Endothelial cell (in vitro differentiated cells): ENCODE measurements around the gene ACSF3. TPM values are rescaled to one million over a fixed set of nuclear protein-coding genes. Genes with fewer than 3 reads are reported as not detected.
"Not testable (repeated sequence)": the region's sequence is repeated elsewhere in the genome, so short reads cannot be mapped to it uniquely, and the experiment has no call there.

Experiments used
- DNase-seq: peaks from one replicate; pipeline ENCODE4 v3.0.0; 2021; ENCODE audit warnings: low spot score
- H3K27ac Mint-ChIP-seq: one replicate; pipeline ENCODE4 v1.8.0; 2021; ENCODE audit warnings: mixed read lengths, inconsistent platforms; ENCODE audit not compliant: unreplicated experiment
- H3K27me3 Mint-ChIP-seq: one replicate; pipeline ENCODE4 v1.8.0; 2021; ENCODE audit warnings: mild to moderate bottlenecking, moderate library complexity, mixed read lengths, inconsistent platforms; ENCODE audit not compliant: unreplicated experiment
- H3K36me3 Mint-ChIP-seq: one replicate; pipeline ENCODE4 v1.8.0; 2021; ENCODE audit warnings: mild to moderate bottlenecking, low read depth, mixed read lengths, inconsistent platforms; ENCODE audit not compliant: unreplicated experiment
- H3K4me1 Mint-ChIP-seq: one replicate; pipeline ENCODE4 v1.8.0; 2021; ENCODE audit warnings: mild to moderate bottlenecking, mixed read lengths, inconsistent platforms; ENCODE audit not compliant: unreplicated experiment
- H3K4me3 Mint-ChIP-seq: one replicate; pipeline ENCODE4 v1.8.0; 2021; ENCODE audit warnings: mild to moderate bottlenecking, mixed read lengths, inconsistent platforms; ENCODE audit not compliant: unreplicated experiment
- H3K9me3 Mint-ChIP-seq: one replicate; pipeline ENCODE4 v1.8.0; 2021; ENCODE audit warnings: mixed read lengths, inconsistent platforms; ENCODE audit not compliant: unreplicated experiment
- total RNA-seq: library from RNA; stranded (reverse); fragmentation: NEBNext Ultra II Directional; extraction: Animal tissue kit (Norgen Biotek cat#: 25700); gene quantifications from one replicate; pipeline ENCODE4 v1.2.1, GENCODE V29; 2021; ENCODE audit not compliant: unreplicated experiment
- TF ChIP-seq, protein P1 (sequence below): fragments of 200-600 bp; sonication (generic); IDR thresholded peaks from one replicate; pipeline ENCODE4 v1.5.0; 2021; ENCODE audit warnings: antibody characterized with exemption; ENCODE audit not compliant: unreplicated experiment

Gene ACSF3
- total RNA-seq, 1 donor from 2014 or later, result 28.2 TPM

DNA sequence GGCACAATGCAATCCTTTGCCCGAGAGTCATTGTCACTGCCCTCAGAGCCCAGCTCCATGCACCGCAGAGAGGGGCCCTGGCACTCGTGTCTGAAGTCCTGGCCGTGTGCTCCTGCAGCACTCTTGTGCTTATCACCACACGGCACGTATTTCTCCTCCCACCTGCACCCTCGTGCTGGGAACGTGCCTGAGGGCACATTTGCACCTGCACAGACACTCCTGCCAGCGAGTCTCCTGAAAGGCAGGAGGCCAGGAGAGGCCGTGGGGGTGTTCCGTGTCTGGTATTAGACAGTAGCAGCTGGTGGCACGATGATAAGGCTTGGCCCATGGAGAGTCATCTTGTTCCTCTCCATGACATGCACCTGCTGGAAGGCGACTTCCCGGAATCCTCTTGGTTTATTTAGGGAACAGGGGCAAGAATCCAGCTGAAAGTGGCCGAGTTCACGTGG lies 3.4 kb upstream of the ACSF3 start:
- Mint-ChIP-seq H3K4me3 (no peak overlapping the region), H3K27me3 (peaks cover 18% of the 10 kb centered on the region)

DNA sequence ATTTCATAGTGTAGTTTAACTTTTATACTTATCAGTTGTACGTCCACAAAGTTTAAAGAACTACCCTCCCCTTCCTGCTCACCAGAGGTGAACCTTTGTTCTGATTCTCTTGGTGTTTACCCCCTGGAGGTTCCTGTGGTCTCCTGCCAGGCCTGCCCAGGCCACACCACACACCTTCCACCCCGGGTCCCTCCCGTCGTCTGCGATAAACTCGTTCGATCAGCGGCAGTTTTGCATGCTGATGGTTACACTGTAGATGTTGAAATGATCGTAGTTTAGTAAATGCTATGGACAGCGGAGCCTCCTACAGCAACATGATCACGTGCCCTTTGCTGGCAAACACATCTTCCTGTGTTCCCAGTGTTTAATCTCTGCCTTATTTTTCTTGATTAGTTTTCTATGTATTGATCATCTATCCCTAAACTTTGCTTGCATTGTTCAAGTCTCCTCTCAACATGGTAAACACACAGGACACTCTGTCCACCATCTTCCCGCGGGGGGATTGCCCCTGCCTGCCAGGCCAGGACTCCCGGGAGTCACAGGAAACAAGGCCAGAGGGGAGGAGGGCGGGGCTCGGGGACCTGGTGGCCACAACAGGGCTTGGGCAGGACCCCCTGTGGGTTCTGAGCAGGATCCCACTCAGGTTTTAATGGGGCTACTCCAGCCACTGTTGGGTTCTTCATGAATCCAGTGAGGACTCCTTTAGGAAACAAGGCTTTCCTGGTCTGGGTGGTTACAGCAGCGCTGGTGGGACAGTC lies 2.8 kb upstream of the ACSF3 start:
- H3K27ac Mint-ChIP-seq, result no peak overlapping the region
- H3K27me3 Mint-ChIP-seq, result peaks cover 18% of the 10 kb centered on the region

More for the DNA sequence above, 3.4 kb upstream of the ACSF3 start:
- TF ChIP-seq, protein P1, sequence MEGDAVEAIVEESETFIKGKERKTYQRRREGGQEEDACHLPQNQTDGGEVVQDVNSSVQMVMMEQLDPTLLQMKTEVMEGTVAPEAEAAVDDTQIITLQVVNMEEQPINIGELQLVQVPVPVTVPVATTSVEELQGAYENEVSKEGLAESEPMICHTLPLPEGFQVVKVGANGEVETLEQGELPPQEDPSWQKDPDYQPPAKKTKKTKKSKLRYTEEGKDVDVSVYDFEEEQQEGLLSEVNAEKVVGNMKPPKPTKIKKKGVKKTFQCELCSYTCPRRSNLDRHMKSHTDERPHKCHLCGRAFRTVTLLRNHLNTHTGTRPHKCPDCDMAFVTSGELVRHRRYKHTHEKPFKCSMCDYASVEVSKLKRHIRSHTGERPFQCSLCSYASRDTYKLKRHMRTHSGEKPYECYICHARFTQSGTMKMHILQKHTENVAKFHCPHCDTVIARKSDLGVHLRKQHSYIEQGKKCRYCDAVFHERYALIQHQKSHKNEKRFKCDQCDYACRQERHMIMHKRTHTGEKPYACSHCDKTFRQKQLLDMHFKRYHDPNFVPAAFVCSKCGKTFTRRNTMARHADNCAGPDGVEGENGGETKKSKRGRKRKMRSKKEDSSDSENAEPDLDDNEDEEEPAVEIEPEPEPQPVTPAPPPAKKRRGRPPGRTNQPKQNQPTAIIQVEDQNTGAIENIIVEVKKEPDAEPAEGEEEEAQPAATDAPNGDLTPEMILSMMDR, result no peak
- no peaks in the 10 kb centered on the region for H3K9me3 Mint-ChIP-seq
- H3K36me3 Mint-ChIP-seq, result peaks cover 3% of the 10 kb centered on the region
- H3K27ac Mint-ChIP-seq, result no peak overlapping the region
- DNase-seq, result no peak
- H3K4me1 Mint-ChIP-seq, result peaks cover 10% of the 10 kb centered on the region

DNA sequence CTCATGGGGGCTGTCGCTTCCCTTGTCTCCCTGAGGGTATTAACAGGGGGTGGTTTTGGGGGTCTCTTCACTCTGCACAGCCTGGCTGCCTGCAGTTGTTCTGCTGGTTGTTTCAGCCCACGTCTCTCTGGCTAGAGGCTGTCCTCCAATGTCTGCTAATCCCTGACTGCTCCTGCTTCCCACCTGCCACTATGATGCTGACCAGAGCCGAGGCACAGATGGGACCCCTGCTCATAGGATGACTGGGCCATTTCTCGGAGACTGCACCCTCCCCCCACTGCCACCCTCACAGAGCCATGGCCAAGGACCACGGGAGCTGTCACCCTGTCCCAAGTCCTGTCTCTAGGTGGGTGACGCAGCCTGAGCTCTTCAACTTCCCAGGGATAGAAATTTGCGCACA lies 1.6 kb upstream of the ACSF3 start:
- no peaks in the 10 kb centered on the region for H3K36me3 Mint-ChIP-seq
- peaks cover 11% of the 10 kb centered on the region for H3K4me1 Mint-ChIP-seq
- no peak overlapping the region for H3K4me3 Mint-ChIP-seq
- TF ChIP-seq, protein P1, result no peak
- no peaks in the 10 kb centered on the region for H3K9me3 Mint-ChIP-seq
- no peak overlapping the region for H3K27ac Mint-ChIP-seq
- DNase-seq, result no peak
- H3K27me3 Mint-ChIP-seq, result peaks cover 20% of the 10 kb centered on the region

More for the DNA sequence above, 2.8 kb upstream of the ACSF3 start:
- peaks cover 11% of the 10 kb centered on the region for H3K4me1 Mint-ChIP-seq
- H3K36me3 Mint-ChIP-seq, result peaks cover 3% of the 10 kb centered on the region
- DNase-seq, result no peak
- H3K4me3 Mint-ChIP-seq, result no peak overlapping the region
- H3K9me3 Mint-ChIP-seq, result no peaks in the 10 kb centered on the region
- TF ChIP-seq, protein P1, result no peak

DNA sequence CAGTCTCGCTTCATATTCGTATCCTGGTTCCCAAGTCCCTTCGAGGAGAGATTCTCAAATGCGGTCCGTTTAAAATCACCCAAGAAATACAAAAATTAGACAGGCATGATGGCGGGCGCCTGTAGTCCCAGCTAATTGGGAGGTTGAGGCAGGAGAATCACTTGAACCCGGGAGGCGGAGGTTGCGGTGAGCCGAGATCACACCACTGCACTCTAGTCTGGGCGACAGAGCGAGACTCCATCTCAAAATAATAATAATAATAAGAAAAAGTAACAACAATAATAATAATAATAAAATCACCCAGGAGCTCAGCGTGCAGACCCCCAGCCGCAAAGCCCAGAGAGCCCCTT lies 425 bp upstream of the ACSF3 start:
- DNase-seq, H3K36me3 Mint-ChIP-seq, H3K9me3 Mint-ChIP-seq: not testable (repeated sequence)
- H3K4me1 Mint-ChIP-seq, result peaks cover 11% of the 10 kb centered on the region
- peak overlapping the region; percentile 89 for H3K4me3 Mint-ChIP-seq
- peaks cover 14% of the 10 kb centered on the region for H3K27me3 Mint-ChIP-seq
- peak overlapping the region; percentile 36 for H3K27ac Mint-ChIP-seq

DNA sequence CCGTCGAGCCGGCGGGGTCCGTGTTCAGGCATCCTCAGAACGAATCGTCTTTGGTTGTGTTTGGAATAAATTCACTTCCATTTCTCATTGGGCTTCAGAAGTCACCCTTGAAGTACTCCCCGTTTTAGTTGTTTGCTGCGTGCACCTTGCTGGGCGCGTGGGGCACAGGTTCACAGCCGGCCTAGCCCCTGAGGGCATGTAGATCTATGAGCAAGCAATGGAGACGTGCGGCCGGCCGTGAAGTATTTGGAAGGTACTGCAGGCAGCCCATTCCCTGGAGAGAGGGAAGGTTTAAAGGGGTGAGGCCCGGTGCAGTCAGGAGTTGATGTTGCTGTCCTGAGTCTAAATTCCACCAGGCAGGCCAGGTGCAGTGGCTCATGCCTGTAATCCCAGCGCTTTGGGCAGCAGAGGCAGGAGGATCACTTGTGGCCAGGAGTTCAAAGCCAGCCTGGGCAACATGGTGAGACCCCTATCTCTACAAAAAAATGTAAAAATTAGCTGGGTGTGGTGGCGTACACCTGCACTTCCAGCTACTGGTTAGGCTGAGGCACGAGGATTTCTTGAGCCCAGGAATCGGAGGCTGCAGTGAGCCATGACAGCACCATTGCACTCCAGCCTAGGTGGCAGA lies 714 bp downstream of the ACSF3 start:
- peak overlapping the region; percentile 95 for H3K4me3 Mint-ChIP-seq
- peaks cover 11% of the 10 kb centered on the region for H3K4me1 Mint-ChIP-seq
- TF ChIP-seq, protein P1, result no peak
- peaks cover 5% of the 10 kb centered on the region for H3K36me3 Mint-ChIP-seq
- H3K27ac Mint-ChIP-seq, result no peak overlapping the region
- no peak for DNase-seq
- H3K27me3 Mint-ChIP-seq, result peaks cover 14% of the 10 kb centered on the region
- H3K9me3 Mint-ChIP-seq, result no peaks in the 10 kb centered on the region
